Kidney epithelial cell (primary cell): Measurements from ENCODE around the gene ZFY. TPM values are rescaled to one million over a fixed set of nuclear protein-coding genes. Genes with fewer than 3 reads are reported as not detected.
"Not testable (repeated sequence)": the region's sequence is repeated elsewhere in the genome, so short reads cannot be mapped to it uniquely, and the experiment has no call there.

Experiments
- DNase-seq: peaks from one replicate; pipeline ENCODE4 v3.0.0-alpha.2; 2010; ENCODE audit warnings: low read depth
- H3K27me3 ChIP-seq: 2 replicates; pipeline ENCODE4 v1.6.0; 2011; ENCODE audit warnings: low read length; ENCODE audit not compliant: control insufficient read depth, insufficient read depth
- H3K36me3 ChIP-seq: 2 replicates; pipeline ENCODE4 v1.5.1; 2011; ENCODE audit warnings: low read length; ENCODE audit not compliant: control insufficient read depth, insufficient read depth
- H3K4me3 ChIP-seq: 2 replicates; pipeline ENCODE4 v1.5.1; 2011; ENCODE audit warnings: low read depth, mild to moderate bottlenecking, control low read depth, low read length
- total RNA-seq: library from RNA; depleted of rRNA; stranded (reverse); fragments of >200 nt; gene quantifications from 2 replicates; pipeline ENCODE4 v1.2.3, GENCODE V29; 2015
- TF ChIP-seq, protein P1 (sequence below): IDR thresholded peaks from 2 replicates; pipeline ENCODE4 v1.5.1; 2011; ENCODE audit warnings: mild to moderate bottlenecking, moderate library complexity, low read length, control low read depth, inconsistent platforms; ENCODE audit not compliant: insufficient read depth, poor library complexity, severe bottlenecking

The ZFY gene
- total RNA-seq, 1 donor from 2014 or later, result 9.3 TPM

DNA sequence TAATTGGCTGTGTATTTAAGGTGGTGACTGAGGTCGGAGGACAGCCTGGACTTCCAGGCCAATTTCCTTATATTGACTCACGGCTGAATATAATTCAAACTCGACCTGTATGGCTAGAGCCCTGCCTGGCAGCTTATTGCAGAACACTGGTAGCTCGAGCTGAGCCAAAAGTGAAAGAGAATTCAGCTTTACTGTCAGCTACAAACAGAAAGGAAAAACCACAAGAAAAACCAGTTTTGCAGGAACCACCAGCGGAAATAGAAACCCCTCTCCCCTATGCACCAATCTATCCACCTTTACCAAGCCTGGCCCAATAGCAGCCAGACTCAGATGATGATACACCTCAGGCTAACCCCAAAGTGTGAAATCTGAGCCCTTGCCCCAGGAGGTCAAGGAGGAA lies 68.7 kb downstream of the ZFY start:
- no peak for DNase-seq
- Histone ChIP-seq H3K27me3 (no peaks in the 10 kb centered on the region), H3K36me3 (no peaks in the 10 kb centered on the region), H3K4me3 (no peak overlapping the region)
- TF ChIP-seq, protein P1, sequence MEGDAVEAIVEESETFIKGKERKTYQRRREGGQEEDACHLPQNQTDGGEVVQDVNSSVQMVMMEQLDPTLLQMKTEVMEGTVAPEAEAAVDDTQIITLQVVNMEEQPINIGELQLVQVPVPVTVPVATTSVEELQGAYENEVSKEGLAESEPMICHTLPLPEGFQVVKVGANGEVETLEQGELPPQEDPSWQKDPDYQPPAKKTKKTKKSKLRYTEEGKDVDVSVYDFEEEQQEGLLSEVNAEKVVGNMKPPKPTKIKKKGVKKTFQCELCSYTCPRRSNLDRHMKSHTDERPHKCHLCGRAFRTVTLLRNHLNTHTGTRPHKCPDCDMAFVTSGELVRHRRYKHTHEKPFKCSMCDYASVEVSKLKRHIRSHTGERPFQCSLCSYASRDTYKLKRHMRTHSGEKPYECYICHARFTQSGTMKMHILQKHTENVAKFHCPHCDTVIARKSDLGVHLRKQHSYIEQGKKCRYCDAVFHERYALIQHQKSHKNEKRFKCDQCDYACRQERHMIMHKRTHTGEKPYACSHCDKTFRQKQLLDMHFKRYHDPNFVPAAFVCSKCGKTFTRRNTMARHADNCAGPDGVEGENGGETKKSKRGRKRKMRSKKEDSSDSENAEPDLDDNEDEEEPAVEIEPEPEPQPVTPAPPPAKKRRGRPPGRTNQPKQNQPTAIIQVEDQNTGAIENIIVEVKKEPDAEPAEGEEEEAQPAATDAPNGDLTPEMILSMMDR, result no peak

DNA sequence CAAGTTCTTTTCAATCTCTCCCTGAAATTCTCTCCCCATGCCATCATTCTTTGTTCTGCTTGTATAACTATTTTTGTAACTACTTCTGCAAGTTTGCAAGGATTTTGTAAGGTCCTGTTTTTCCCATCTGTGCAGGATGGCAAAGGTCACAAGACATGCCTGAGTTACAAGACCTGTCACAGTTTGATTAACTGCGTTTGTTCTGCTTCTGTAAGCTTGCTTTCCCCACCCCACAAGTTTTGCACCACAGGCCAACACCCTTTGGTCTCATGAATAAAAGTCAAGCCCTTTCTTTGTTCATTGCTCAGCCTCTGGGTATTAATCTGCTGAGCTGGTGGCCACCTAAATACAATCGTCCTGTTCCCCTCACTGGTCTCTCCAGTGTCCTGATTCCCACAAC lies 70.8 kb downstream of the ZFY start:
- not testable (repeated sequence) for DNase-seq, H3K27me3 ChIP-seq, H3K36me3 ChIP-seq, H3K4me3 ChIP-seq

DNA sequence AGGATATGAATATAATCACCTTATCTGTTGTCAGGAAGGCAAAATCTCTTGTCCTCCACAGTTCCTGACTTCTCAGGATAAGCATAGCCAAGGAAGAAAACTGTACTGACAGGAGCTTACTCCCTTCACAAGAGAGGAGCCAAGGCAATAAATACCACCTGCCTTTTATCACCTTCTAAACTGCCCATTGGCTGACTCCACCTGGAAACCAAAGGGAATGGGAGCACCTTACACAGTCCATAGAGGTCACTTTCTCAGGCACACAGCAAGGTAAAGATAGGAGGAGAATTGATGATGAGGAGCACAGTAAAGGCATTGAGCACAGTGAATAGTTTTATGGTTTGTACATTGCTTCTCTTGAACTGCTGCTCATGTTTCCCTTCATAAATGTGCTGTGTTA lies 72.8 kb downstream of the ZFY start:
- TF ChIP-seq, protein P1, result no peak
- no peak for DNase-seq
- no peak overlapping the region for H3K4me3 ChIP-seq

DNA sequence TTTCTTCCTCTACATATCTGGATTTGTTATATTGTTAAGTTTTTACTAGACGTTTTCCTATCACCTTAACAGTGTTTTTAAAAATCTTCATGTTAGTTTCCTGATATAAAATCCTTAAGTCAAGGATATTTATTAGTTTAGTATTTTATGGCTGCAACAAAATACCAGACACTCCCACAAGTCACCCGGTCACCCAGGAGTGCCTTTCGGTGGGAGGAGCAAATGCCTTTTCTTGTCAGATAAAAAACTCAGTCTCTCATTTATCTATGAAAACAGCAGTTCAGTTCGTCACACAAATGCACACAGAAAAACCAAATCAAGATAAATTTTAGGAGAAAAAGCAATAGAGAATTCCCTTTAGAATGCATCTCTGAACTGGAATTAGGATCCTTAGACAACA lies 77.0 kb downstream of the ZFY start:
- Histone ChIP-seq H3K36me3 (no peaks in the 10 kb centered on the region), H3K4me3 (no peak overlapping the region), H3K27me3 (no peaks in the 10 kb centered on the region)
- no peak for DNase-seq
- TF ChIP-seq, protein P1, result no peak

More for the DNA sequence above, 72.8 kb downstream of the ZFY start:
- no peaks in the 10 kb centered on the region for H3K27me3 ChIP-seq
- no peaks in the 10 kb centered on the region for H3K36me3 ChIP-seq

DNA sequence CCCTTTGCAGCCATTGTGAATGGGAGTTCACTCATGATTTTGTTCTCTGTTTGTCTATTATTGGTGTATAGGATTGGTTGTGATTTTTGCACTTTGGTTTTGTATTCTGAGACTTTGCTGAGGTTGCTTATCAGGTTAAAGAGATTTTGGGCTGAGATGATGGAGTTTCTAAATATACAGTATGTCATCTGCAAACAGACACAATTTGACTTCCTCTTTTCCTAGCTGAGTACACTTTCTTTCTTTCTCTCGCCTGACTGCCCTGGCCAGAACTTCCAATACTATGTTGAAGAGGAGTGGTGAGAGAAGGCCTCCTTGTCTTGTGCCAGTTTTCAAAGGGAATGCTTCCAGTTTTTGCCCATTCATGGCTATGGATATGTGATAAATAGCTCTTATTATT lies 81.4 kb downstream of the ZFY start:
- TF ChIP-seq, protein P1, result no peak
- DNase-seq, result no peak
- no peaks in the 10 kb centered on the region for H3K27me3 ChIP-seq

DNA sequence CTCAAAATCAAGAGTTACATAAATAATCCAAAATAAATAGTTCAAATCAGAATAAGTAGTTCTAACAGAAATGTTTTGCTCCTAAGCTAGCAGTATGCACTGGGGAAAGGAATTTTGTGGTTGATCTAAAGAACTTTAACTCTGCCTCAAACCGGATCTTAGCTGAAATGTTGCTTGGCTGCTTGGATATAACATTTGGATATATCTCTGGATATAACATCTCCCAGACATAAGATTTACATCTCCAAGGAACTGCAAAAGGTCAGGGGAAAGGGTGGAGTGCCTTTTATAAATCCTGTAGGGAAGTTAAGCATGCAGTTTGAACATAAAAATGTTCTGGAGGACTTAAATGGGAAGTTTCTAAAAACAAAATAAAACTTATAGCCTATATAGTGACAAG lies 83.4 kb downstream of the ZFY start:
- Histone ChIP-seq H3K36me3 (no peaks in the 10 kb centered on the region), H3K27me3 (no peaks in the 10 kb centered on the region), H3K4me3 (no peak overlapping the region)
- TF ChIP-seq, protein P1, result no peak
- no peak for DNase-seq

More for the DNA sequence above, 81.4 kb downstream of the ZFY start:
- H3K4me3 ChIP-seq, result no peak overlapping the region
- no peaks in the 10 kb centered on the region for H3K36me3 ChIP-seq

DNA sequence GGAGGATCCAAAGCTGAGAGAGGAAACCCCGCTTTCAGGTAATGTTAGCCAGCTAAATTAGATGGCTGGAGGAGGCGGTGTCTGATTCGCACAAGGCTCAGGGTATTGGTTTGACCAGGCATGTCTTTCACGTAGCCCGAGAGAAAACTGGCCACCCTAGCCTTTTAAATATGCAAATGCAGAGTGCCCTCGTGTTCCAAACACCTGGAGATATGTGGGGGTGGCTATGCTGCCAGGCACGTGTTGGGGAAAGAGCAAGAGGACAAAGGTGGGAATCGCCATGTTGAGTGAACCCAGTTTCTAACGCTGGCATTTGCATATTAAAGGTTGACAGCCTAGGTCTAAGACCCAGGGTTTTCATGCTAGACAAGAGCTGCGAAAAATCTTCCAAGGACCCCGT lies 84.4 kb downstream of the ZFY start:
- DNase-seq, result no peak
- Histone ChIP-seq H3K4me3 (no peak overlapping the region), H3K36me3 (no peaks in the 10 kb centered on the region), H3K27me3 (no peaks in the 10 kb centered on the region)
- TF ChIP-seq, protein P1, result no peak
